ENCODE data around the gene MPPED2.

MPPED2 gene

GRCh38 chr11:30414806-30415205 is 171.3 kb downstream of the MPPED2 start:
- DNase-seq (no peak), ATAC-seq (ENCODE audit: insufficient read depth, low read depth) (no peak)
- Histone ChIP-seq H3K4me2 (ENCODE audit: insufficient read depth, low read length) (no peak overlapping the region), H3K9ac (ENCODE audit: low read depth, low read length) (no peak overlapping the region), H3K36me3 (ENCODE audit: insufficient read depth, low read length) (no peaks in the 10 kb centered on the region), H3K4me3 (ENCODE audit: low read depth in 1 of 2, low read length in 2 of 2) (no peak overlapping the region), H3K79me2 (ENCODE audit: insufficient read depth, low read length) (no peaks in the 10 kb centered on the region), H3K27ac (ENCODE audit: low read length) (no peak overlapping the region), H4K20me1 (ENCODE audit: insufficient read depth, low read length) (no peaks in the 10 kb centered on the region), H3K27me3 (ENCODE audit: insufficient read depth, low read length, poor library complexity) (peaks cover 3% of the 10 kb centered on the region), H3K4me1 (ENCODE audit: insufficient read depth, low read length) (no peaks in the 10 kb centered on the region), H2AFZ (ENCODE audit: low read depth, low read length) (no peak overlapping the region), H3K9me3 (ENCODE audit: insufficient read depth, low read length, severe bottlenecking) (no peaks in the 10 kb centered on the region)
- TF ChIP-seq EZH2 (IDR thresholded peaks at IDR 0.05; ENCODE audit: borderline replicate concordance, low read depth, low read length, severe bottlenecking): no peak
- TF ChIP-seq CTCF (IDR thresholded peaks at IDR 0.05; ENCODE audit: borderline replicate concordance, extremely low read depth, low read length, poor library complexity, severe bottlenecking): no peak

GRCh38 chr11:30414244-30414643 is 171.9 kb downstream of the MPPED2 start:
- no peaks in the 10 kb centered on the region for H3K79me2 ChIP-seq (ENCODE audit: insufficient read depth, low read length)
- H3K27ac ChIP-seq (ENCODE audit: low read length): no peak overlapping the region
- H3K4me3 ChIP-seq (ENCODE audit: low read depth in 1 of 2, low read length in 2 of 2): no peak overlapping the region
- no peaks in the 10 kb centered on the region for H3K4me1 ChIP-seq (ENCODE audit: insufficient read depth, low read length)
- no peaks in the 10 kb centered on the region for H3K9me3 ChIP-seq (ENCODE audit: insufficient read depth, low read length, severe bottlenecking)
- no peaks in the 10 kb centered on the region for H3K36me3 ChIP-seq (ENCODE audit: insufficient read depth, low read length)
- no peak overlapping the region for H2AFZ ChIP-seq (ENCODE audit: low read depth, low read length)
- H3K4me2 ChIP-seq (ENCODE audit: insufficient read depth, low read length): no peak overlapping the region
- no peak for DNase-seq
- no peak for ATAC-seq (ENCODE audit: insufficient read depth, low read depth)
- TF ChIP-seq CTCF (IDR thresholded peaks at IDR 0.05; ENCODE audit: borderline replicate concordance, extremely low read depth, low read length, poor library complexity, severe bottlenecking): no peak
- no peak for TF ChIP-seq EZH2 (IDR thresholded peaks at IDR 0.05; ENCODE audit: borderline replicate concordance, low read depth, low read length, severe bottlenecking)
- no peak overlapping the region for H3K9ac ChIP-seq (ENCODE audit: low read depth, low read length)
- no peaks in the 10 kb centered on the region for H4K20me1 ChIP-seq (ENCODE audit: insufficient read depth, low read length)
- H3K27me3 ChIP-seq (ENCODE audit: insufficient read depth, low read length, poor library complexity): peaks cover 3% of the 10 kb centered on the region

DNA sequence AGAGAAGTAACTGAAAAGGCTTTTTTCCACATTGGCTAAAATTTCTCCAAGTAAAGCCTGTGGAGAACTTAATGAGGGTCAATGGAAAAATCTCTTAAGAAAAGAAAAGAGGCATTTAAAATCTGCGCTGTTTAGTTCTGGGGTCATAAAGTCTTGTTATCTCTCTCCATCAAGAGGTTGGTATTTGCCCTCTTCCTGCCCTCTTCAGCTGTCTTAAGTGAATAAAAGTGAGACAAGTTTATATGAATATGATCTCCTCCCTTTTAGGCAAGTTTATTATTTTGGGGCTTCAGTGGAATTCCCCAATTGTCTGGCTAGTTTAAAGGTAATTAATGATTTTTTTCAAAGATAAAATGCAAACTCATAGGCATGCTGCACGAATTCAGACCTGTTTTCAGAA is 173.6 kb downstream of the MPPED2 start:
- H3K4me2 ChIP-seq (ENCODE audit: insufficient read depth, low read length): no peak overlapping the region
- peaks cover 3% of the 10 kb centered on the region for H3K27me3 ChIP-seq (ENCODE audit: insufficient read depth, low read length, poor library complexity)
- no peaks in the 10 kb centered on the region for H3K79me2 ChIP-seq (ENCODE audit: insufficient read depth, low read length)
- no peaks in the 10 kb centered on the region for H4K20me1 ChIP-seq (ENCODE audit: insufficient read depth, low read length)
- DNase-seq (no peak), ATAC-seq (ENCODE audit: insufficient read depth, low read depth) (no peak)
- no peaks in the 10 kb centered on the region for H3K4me1 ChIP-seq (ENCODE audit: insufficient read depth, low read length)
- H2AFZ ChIP-seq (ENCODE audit: low read depth, low read length): no peak overlapping the region
- no peaks in the 10 kb centered on the region for H3K36me3 ChIP-seq (ENCODE audit: insufficient read depth, low read length)
- H3K27ac ChIP-seq (ENCODE audit: low read length): no peak overlapping the region
- no peak overlapping the region for H3K4me3 ChIP-seq (ENCODE audit: low read depth in 1 of 2, low read length in 2 of 2)
- TF ChIP-seq EZH2 (IDR thresholded peaks at IDR 0.05; ENCODE audit: borderline replicate concordance, low read depth, low read length, severe bottlenecking) (no peak), CTCF (IDR thresholded peaks at IDR 0.05; ENCODE audit: borderline replicate concordance, extremely low read depth, low read length, poor library complexity, severe bottlenecking) (no peak)
- no peaks in the 10 kb centered on the region for H3K9me3 ChIP-seq (ENCODE audit: insufficient read depth, low read length, severe bottlenecking)
- H3K9ac ChIP-seq (ENCODE audit: low read depth, low read length): no peak overlapping the region

- Histone ChIP-seq H2AFZ (ENCODE audit: low read depth, low read length) (no peak overlapping the region), H3K36me3 (ENCODE audit: insufficient read depth, low read length) (no peaks in the 10 kb centered on the region), H3K4me1 (ENCODE audit: insufficient read depth, low read length) (no peaks in the 10 kb centered on the region), H3K9me3 (ENCODE audit: insufficient read depth, low read length, severe bottlenecking) (no peaks in the 10 kb centered on the region), H3K4me3 (ENCODE audit: low read depth in 1 of 2, low read length in 2 of 2) (no peak overlapping the region), H3K4me2 (ENCODE audit: insufficient read depth, low read length) (no peak overlapping the region), H3K79me2 (ENCODE audit: insufficient read depth, low read length) (no peaks in the 10 kb centered on the region), H3K27ac (ENCODE audit: low read length) (no peak overlapping the region), H3K27me3 (ENCODE audit: insufficient read depth, low read length, poor library complexity) (peaks cover 3% of the 10 kb centered on the region), H4K20me1 (ENCODE audit: insufficient read depth, low read length) (no peaks in the 10 kb centered on the region), H3K9ac (ENCODE audit: low read depth, low read length) (no peak overlapping the region)
- TF ChIP-seq CTCF (IDR thresholded peaks at IDR 0.05; ENCODE audit: borderline replicate concordance, extremely low read depth, low read length, poor library complexity, severe bottlenecking) (no peak), EZH2 (IDR thresholded peaks at IDR 0.05; ENCODE audit: borderline replicate concordance, low read depth, low read length, severe bottlenecking) (no peak)
- ATAC-seq (ENCODE audit: insufficient read depth, low read depth): no peak
- no peak for DNase-seq
Observed at GRCh38 chr11:30411383-30411782, 174.8 kb downstream of the MPPED2 start.

All from DND-41 (cell line).